Stimulated activated CD8-positive, alpha-beta memory T cell treated with anti-CD3 and anti-CD28 coated beads, Interleukin-7, amount 100 ng/mL, for 48 hours (primary cell): ENCODE data around the gene SNAPC2.

ENCODE experiments used
- DNase-seq, 2 donors: peaks; one replicate each; pipeline ENCODE4 v3.0.0-alpha.2; 2020; ENCODE audit warnings: low read depth in 1 of 2; ENCODE audit errors: extremely low read depth in 1 of 2

Gene SNAPC2, protein sequence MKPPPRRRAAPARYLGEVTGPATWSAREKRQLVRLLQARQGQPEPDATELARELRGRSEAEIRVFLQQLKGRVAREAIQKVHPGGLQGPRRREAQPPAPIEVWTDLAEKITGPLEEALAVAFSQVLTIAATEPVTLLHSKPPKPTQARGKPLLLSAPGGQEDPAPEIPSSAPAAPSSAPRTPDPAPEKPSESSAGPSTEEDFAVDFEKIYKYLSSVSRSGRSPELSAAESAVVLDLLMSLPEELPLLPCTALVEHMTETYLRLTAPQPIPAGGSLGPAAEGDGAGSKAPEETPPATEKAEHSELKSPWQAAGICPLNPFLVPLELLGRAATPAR

DNA sequence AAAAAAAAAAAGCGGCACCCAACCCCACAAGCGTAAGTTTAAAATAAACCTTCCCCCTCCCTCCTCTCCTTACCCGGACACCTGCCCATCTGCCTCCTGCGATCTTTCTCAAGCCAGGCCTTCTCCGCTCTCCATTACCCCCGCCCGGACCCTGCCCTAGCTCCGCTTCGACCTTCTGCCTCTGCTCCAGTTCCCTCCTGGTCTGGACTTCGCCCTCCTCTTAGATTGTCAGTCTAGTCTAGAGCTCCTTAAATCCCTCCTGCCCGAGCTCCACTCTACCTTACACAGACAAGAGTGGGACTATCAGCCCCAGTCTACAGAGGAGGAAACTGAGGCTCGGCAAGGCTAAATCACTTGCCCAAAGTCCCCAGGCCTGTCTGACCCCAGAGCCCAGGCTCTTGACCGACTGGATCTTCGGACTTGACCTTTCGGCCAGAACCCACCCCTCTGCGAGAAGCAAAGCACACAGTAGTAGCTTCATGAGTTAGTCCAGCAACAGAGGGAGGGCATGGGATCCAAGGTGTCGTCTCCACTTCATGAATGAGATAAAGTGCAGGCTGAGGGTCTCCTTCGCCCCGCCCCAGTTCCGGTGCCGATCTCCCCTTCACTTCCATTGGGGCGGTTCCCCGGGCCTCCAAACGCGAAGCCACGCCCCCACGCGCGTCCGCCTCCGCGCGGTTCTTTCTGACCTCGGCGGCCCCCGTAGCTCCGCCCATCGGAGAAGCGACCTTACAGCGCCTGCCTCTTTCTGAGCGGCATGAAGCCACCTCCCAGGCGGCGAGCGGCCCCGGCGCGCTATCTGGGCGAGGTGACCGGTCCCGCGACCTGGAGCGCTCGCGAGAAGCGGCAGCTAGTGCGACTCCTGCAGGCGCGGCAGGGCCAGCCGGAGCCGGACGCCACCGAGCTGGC, at the start of gene SNAPC2:
Gene SNAPC2, plus strand, starts transcription at position 729 of the 909 bp plus-strand sequence. Its CDS starts 29 bp downstream, at position 758.
- DNase-seq: peak; percentile 93 to 95

DNA sequence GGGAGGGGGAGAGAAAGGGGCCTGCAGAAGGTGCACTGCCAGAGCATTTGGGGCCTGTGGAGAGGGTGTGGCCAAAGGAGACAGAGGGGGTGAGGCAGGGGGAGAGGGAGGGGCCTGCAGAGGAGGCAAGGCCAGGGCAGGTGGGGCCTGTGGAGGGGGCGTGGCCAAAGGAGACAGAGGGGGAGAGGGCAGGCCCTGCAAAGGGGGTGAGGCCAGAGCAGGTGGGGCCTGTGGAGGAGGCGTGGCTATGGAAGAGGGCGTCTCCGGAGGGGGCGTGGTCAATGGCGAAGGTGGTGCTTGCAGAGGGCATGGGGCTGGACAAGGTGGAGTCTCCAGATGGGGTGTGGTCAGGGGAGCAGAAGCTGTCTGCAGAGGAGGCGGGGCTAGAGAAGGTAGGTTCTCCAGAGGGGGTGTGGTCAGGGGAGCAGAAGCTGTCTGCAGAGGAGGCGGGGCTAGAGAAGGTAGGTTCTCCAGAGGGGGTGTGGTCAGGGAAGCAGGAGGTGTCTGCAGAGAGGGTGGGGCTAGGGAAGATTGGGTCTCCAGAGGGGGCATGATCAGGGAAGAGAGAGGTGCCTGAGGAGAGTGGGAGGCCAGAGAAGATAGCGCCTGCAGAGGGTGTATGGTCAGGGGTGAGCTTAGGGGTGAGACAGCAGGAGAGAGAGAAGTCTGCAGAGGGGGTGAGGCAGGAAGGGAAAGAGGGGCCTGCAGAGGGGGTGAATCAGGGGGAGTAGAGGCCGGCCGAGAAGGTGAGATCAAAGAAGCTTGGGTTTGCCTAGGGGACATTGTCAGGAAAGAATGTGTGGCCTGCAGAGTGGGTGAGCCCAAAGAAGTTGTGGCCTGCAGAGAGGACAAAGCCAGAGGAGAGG, 49.3 kb upstream of the SNAPC2 start:
- DNase-seq: peak; percentile 45 to 67

DNA sequence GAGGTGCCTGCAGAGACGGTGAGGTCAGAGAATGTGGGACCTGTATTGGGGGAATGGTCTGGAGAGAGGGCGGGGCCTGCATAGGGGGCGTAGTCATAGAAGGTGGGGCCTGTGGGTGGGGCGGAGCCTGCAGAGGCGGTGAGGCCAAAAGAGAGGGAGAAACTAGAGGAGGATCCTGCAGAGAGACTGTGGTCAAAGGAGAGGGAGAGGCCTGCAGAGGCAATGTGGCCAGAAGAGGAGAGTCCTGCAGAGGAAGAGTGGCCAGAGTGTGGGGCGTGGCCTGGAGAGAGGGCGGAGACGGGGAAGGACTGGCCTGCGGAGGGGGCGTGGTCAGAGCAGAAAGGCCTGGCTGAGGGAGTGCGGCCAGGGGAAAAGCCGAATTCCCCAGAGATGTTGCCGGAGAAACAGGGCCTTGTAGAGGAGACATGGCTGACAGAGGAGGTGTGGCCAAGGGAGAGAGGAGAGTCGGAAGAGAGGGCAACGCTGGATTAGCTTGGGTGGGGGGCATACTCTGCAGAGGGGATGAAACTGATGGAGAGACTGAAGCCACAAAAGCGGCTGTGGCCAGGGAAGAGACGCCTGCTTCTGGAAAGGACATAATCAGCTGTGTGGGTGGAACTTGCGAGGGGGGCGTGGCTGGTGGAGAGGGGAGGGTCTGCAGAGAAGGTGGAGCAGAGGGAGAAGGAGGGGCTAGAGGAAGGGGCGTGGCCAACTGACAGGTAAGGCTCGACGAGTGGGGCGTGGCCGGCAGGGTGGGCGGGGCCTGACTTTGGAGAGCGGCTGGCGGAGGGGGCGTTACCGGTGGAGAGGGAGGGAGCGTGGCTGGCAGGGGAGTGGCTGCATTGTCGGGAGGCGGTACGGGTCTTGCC, 48.5 kb upstream of the SNAPC2 start:
- DNase-seq: peak; percentile 61 to 88

DNA sequence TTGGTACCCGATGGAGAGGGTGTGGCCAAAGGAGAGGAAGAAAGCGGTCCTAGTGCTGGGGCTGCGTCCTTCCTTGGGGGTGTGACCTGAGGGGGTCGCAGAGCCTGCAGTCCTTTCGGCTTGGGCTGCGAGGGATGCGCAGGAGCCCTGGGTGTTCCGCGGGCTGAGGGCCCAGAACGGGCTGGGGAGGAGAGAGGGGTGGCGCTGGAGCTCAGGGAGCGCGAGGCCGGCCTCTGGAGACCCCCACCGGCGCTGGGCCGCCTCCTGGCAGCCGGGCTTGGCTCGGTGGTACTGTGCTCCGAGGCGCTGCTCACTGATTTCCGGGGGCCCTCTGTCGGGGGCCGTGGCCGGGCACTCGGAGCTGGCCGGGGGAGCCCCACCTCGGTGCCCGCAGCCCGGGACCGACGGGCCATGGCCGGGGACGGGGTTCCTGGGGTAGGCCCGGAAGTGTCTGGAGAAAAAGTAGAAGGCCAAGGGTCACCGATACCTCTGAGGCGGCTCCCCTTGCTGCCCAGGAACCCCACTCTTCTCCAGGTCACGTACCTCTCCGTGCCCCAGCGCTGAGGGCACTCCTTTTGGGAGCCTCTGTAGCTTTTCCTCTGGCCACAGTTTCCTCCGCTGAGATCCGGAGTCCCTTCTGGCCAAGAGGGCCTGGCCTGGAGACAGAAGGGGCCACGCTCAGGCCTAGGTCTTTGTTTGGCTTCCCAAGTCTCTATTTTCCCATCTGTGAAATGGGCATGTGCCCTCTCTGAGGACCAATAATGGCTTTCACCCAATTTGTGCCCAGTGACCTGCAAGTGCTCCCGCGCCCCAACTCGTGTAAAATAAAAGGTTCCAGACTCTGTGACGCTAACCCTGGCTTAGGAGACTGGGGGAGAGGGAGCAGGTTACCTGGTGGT, 47.6 kb upstream of the SNAPC2 start:
- DNase-seq: no peak

DNA sequence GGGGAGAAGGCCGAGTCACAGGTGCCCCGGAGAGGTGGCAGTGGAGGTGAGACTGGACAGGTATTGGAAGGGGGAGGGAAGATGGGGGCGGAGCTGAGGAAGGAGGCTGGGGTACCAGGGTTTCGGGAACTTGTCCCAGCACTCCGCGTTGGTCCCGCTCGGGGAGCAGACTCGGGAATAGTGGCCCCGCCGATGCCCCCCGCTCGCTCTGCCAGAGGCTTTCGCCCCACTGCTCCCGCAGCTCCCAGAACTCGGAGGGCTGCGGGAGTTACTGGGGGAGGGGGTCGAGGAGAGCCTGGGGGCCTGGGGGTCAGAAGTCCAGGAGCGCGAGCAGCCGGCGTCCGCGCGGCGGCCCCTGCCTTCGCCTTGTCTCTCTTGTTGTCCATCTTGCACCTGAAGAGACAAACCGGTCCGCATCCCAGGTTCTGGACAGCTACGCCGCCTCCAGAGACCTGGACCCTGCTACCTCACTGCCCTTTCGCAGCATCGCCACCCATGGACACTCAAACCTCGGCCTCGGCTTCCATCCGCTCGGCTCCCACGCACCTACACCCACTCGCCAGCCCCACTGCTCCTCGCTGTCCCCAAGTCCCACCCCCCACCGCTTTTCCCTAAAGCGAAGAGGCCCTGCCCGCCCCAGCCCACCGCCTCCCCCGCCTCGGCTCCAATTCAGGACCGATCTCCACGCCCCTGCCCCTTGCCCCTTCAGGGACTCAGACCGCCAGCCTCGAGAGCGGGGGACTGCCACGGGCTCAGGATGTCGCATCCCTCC, 46.6 kb upstream of the SNAPC2 start:
- no peak for DNase-seq

DNA sequence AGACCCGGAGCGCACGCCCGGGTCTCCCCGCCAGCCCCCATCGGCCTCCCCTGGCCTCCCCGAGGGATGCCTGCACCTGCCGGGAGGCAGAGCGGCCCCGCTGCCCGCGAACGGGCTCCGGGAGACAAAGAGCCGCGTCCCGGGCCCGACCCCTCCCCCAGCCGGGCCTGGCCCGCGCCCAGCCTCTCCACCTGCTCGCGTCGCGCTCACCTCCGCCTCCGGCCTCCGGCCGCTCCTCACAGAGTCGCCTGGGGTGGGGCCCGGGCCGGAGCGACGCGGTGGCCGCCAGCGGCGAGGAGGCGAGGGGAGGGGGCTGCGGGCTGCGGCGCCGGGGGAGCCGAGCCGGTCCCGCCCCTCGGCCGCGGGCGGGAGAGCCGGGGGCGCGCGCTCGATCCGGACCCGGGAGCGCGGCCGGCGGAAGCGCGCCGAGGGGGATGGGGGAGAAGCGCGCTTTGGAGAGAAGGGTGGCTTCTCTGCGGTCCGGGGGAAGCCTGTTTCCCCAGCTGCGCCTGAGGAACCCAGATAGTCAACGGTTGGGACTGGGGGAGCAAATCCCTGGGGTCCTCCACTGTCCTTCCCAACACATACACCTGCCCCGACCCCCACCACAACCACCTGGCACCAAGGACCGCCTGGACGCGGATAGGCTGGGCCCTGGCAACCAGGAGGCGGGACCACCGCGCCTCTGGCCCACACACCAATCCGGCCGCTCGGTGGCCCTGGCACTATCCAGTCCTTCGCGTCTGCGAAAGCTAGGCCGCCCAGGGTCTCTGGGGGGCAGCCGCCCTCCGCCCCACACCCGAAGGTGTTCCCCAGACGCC, 45.9 kb upstream of the SNAPC2 start, which contains the start of gene PRR36:
Gene PRR36, minus strand, starts transcription at position 315 of the 821 bp plus-strand sequence. CDS start 701 bp downstream, outside the sequence.
- no peak for DNase-seq

DNA sequence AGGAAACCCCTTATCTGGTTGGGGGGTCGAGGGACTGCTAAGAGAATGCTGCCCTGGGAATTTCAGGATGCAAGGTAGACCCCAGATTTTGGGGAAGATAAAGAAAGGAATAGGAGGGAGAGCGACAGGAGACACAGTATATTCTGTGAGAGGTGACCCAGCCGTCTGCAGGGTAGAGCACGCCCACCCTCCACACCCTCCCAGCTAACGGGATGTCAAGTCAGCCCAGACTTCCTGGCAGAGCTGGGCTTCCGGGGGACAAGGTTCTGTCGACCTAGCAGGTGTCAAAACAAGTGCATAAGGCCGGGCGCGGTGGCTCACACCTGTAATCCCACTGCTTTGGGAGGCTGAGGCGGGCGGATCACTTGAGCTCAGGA, 45.3 kb upstream of the SNAPC2 start:
- no peak for DNase-seq

DNA sequence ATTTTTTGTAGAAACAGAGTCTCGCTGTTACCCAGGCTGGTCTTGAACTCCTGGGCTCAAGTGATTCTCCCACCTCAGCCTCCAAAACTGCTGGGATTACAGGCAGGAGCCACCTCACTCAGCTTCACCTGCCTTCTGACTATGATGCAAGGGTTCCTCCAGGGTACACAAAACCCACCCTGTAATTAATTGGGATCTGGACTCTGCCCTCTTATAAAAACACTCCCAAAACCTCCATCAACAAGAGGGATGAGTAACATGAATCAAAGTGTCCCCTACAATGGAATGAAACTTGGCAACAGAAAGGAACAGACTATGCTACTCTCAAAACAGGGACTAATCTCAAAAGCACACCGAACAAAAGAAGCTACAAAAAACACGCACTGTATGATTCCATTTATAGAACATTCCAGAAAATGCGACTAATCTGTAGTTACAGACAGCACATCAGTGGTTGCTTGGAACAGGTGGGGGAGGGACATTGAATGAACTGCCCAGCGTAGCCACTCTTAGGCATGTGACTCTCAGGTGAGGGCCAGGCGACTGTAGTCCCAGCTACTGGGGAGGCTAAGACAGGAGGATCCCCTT, 42.8 kb upstream of the SNAPC2 start:
- DNase-seq: no peak

DNA sequence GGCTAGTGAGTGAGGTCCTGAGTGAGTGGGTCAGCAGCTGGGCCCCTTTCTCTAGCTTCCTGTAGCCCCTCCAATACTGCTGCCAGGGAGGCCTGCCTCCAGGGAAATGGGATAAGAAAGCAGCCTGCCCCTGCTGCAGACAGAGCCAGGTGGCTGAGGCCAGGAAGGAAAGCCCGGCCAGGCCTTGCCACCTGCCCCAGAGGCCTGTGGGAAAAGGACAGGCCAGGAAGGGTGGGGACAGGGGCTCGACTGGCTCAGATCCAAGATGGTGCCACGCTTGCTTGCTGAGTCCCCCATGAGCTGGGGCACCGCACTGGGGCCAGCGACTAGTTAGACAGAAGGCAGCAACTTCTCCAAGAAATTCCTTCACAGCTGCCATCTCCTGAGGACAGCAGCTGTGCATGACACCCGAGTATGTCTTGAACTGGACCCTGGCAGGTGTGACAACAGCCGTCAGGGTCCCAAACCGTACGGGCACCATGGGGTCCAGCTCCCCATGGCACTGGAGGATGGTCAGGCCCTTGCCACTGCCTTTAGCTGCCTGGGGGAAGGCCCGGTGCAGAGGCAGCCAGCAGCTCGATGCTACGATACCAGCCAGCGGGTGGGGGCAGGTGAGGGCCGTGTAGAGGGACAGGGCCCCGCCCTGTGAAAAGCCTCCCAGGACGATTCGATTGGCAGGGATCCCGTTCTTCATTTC, 40.9 kb upstream of the SNAPC2 start:
- no peak for DNase-seq

DNA sequence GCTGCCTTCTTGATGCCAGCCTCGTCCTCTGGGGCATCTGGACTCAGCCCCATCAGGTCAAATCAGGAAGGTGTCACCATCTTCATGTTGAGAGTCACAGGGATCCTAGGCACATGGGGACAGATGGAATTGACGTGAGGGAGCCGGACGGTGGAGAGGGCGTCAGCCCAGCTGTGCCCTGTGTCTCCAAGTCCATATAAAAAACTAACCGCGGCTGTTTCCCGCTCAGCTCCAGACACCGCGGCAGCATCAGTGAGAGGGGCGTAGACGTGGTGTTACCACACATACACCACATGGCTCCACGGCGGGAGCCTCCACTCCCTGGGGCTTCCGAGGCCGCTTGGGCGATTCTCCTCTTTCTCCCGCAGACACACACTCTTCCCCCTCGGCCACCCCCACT, 40.3 kb upstream of the SNAPC2 start:
- DNase-seq: no peak

DNA sequence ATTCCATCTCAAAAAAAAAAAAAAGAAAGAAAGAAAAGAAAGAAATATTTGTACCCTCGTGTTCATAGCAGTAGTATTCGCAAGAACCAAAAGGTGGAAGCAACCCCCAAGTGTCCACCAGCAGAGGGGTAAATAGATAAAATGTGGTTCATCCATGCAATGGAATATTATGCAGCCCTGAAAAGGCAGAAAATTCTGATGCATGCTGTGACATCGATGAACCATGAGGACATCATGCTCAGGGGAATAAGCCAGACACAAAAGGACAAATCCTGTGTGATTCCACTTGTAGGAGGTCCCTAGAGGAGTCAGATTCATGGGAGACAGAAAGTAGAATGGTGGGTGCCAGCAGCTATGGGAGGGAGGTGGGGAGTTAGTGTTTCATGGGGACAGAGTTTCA, 38.2 kb upstream of the SNAPC2 start:
- DNase-seq: no peak

DNA sequence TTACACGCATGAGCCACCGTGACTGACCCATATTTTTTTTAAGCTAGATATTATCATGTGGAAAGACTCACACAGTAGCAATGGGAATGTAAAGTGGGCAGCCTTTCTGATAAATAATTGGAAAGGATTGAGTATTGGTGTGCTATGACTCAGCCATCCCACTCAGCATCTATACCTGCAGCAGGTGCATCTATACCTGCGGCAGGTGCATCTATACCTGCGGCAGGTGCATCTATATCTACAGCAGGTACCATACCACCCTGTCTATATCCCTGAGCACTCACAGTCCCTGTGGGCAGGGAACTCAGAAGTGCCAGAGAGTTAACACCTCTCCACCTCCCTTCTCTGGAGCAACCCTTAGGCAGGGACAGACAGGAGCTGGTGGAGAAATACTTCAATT, 37.0 kb upstream of the SNAPC2 start:
- DNase-seq: no peak

DNA sequence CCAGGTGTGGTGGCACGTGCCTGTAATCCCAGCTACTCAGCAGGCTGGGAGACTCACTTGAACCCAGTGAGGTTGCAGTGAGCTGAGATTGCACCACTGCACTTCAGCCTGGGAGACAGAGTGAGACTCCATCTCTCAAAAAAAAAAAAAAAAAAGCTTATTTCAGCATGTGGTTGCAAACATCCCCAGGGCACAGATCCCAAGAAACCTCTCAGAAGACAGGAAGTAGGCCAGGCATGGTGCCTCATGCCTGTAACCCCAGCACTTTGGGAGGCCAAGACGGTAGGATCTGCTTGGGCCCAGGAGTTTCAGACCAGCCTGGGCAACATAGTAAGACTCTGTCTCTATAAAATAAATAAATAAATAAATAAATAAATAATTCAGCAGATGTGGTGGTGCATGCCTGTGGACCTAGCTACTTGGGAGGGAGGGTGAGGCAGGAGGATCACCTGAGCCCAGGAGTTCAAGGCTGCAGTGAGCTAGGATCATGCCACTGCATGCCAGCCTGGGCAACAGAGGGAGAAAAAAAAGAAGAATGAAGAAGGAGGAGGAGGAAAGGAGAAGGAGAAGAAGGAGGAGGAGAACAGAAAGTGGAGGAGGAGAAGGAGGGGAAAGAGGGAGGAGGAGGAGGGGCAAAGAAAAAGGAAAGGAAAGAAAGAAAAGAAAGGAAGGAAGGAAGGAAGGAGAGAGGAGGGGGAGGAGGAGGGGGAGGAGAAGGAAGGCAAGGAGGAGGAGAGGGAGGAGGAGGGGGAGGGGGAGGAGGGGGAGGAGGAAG, 36.2 kb upstream of the SNAPC2 start:
- DNase-seq: no peak

DNA sequence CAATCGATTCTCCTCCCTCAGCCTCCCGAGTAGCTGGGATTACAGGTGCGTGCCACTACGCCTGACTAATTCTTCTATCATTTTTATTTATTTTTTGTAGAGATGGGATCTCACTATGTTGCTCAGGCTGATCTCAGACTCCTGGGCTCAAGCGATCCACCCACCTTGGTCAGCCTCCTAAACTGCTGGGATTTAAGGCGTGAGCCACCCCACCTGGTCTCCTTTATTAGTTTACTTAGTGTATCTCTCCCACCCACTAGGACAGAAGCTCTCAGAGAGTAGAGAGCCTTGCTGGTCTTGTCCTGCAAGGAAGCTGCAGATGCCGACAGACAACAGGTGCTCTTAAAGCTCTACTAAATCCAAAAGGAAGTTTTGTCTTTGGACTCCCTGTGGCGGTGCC, 34.3 kb upstream of the SNAPC2 start:
- no peak for DNase-seq

DNA sequence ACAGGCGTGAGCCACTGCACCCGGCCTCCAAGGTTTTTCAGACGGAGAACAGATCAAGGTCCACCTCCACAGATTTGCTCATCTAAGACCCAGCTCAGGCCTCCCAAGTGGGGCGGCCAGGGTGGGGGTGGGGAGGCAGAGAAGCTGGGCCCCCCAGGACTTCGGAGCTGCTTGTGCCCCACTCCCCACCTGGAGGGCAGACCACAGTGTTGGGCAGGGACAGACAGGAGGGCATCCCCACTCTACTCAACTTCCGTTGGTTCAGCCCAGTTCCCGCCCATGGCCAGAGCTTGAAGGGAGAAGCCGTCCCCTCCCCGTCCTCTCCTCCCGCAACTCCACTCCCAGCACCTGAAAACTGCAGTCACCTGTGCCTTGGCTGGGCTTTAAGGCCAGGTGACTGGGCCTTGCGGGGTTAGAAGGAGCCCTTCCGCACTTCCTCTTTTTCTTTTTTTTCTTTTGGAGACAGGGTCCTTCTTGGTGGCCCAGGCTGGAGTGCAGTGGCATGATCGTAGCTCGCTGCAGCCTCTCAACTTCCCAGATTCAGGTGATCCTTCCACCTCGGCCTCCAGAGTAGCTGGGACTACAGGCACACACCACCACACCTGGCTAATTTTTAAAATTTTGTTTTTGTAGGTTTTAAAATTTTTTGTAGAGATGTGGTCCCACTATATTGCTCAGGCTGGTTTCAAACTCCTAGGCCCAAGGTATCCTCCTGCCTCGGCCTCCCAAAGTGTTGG, 32.6 kb upstream of the SNAPC2 start:
- DNase-seq: no peak
